Glutamatergic neuron (in vitro differentiated cells): ENCODE measurements around the gene ADARB2. TPM values are rescaled to one million over a fixed set of nuclear protein-coding genes. Genes with fewer than 3 reads are reported as not detected.

Experiments
- DNase-seq: peaks from one replicate; pipeline ENCODE4 v3.0.0; 2022
- H3K27ac Mint-ChIP-seq: one replicate; pipeline ENCODE4 v1.8.0; 2020; ENCODE audit warnings: mild to moderate bottlenecking, mixed read lengths, inconsistent platforms; ENCODE audit not compliant: unreplicated experiment
- H3K27me3 Mint-ChIP-seq: one replicate; pipeline ENCODE4 v1.8.0; 2020; ENCODE audit warnings: mild to moderate bottlenecking, moderate library complexity, mixed read lengths, inconsistent platforms; ENCODE audit not compliant: unreplicated experiment
- H3K36me3 Mint-ChIP-seq: one replicate; pipeline ENCODE4 v1.8.0; 2020; ENCODE audit warnings: mild to moderate bottlenecking, mixed read lengths, inconsistent platforms; ENCODE audit not compliant: unreplicated experiment
- H3K4me1 Mint-ChIP-seq: one replicate; pipeline ENCODE4 v1.8.0; 2020; ENCODE audit warnings: mild to moderate bottlenecking, low read depth, mixed read lengths, inconsistent platforms; ENCODE audit not compliant: unreplicated experiment
- H3K4me3 Mint-ChIP-seq: one replicate; pipeline ENCODE4 v1.8.0; 2020; ENCODE audit warnings: mild to moderate bottlenecking, mixed read lengths, inconsistent platforms; ENCODE audit not compliant: unreplicated experiment
- H3K9me3 Mint-ChIP-seq: one replicate; pipeline ENCODE4 v1.8.0; 2020; ENCODE audit warnings: mild to moderate bottlenecking, moderate library complexity, mixed read lengths, inconsistent platforms; ENCODE audit not compliant: unreplicated experiment
- total RNA-seq: library from RNA; stranded (reverse); fragmentation: NEBNext Ultra II Directional; extraction: Animal tissue kit (Norgen Biotek cat#: 25700); gene quantifications from one replicate; pipeline ENCODE4 v1.2.1, GENCODE V29; 2021; ENCODE audit not compliant: unreplicated experiment
- TF ChIP-seq, protein P1 (sequence below): fragments of 200-600 bp; sonication (generic); IDR thresholded peaks from one replicate; pipeline ENCODE4 v1.5.0; 2021; ENCODE audit not compliant: partially characterized antibody, unreplicated experiment

Gene ADARB2
- total RNA-seq, 1 donor from 2014 or later, result 20.6 TPM

DNA sequence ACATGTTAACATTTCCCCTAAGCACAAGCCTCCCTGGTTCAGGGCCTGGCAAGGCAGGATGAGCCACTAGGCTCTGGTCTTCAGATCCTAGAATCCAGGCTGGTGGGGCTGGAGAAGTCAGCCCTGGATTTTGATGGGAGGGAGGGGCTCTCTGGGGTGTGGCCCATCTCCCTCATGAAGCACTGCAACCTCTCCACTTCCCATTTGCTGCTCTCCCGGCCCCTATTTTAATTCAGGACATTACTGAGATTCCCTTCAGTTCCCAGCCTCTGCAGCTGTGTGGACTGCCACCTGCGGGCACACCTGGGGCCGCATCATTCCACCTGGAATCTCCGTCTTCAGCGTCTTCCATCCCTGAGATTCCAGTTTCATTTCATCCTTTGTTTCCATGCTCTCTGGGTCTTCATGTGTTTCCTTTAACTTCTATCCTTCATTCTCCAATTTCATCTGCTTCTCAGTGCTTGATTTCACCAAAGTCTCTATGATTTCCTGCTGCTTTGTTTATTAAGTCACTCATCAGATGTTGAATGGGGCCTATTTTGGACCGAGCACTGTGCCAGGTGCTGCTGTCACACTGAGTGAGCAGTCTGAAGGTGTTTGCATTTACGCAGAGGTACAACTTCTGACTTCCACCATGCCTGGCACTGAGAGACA lies 427.6 kb downstream of the ADARB2 start:
- no peak for DNase-seq
- Mint-ChIP-seq H3K4me1 (no peaks in the 10 kb centered on the region), H3K4me3 (no peak overlapping the region), H3K27me3 (peaks cover 2% of the 10 kb centered on the region), H3K36me3 (peaks cover 5% of the 10 kb centered on the region), H3K27ac (no peak overlapping the region), H3K9me3 (peaks cover 3% of the 10 kb centered on the region)
- TF ChIP-seq, protein P1, sequence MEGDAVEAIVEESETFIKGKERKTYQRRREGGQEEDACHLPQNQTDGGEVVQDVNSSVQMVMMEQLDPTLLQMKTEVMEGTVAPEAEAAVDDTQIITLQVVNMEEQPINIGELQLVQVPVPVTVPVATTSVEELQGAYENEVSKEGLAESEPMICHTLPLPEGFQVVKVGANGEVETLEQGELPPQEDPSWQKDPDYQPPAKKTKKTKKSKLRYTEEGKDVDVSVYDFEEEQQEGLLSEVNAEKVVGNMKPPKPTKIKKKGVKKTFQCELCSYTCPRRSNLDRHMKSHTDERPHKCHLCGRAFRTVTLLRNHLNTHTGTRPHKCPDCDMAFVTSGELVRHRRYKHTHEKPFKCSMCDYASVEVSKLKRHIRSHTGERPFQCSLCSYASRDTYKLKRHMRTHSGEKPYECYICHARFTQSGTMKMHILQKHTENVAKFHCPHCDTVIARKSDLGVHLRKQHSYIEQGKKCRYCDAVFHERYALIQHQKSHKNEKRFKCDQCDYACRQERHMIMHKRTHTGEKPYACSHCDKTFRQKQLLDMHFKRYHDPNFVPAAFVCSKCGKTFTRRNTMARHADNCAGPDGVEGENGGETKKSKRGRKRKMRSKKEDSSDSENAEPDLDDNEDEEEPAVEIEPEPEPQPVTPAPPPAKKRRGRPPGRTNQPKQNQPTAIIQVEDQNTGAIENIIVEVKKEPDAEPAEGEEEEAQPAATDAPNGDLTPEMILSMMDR, result no peak

DNA sequence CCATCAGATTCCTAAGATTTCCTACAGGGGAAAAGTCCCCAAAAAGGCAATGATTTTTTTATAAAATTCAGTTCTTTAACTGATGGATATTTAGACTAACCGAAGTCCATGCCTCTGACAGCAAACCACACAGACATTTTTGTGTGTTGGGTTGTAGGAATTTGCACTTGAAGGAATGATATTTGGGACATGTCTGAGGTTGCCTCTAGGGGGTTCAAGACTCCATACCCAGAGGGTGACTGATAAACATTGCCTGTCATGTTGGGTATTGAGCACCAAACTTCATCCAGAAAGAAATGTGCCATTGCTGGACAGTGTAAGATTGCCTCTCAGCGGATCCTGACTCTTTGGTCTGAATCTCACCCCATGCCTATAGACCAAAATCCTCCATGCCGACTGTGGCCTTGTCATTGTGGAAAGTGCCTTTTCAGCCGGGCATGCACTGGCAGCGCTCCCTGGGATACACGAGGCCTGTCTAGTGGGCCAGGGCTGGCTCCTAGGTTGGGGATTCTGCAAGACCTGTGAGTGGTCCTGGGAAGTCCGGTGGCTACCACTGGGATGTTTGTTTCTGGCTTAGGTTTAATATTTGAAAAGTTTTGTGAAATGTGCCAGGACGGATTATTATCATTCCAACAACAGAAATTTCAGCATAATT lies 428.2 kb downstream of the ADARB2 start:
- H3K9me3 Mint-ChIP-seq, result peaks cover 3% of the 10 kb centered on the region
- H3K4me3 Mint-ChIP-seq, result no peak overlapping the region
- TF ChIP-seq, protein P1, result no peak
- DNase-seq, result no peak
- no peaks in the 10 kb centered on the region for H3K4me1 Mint-ChIP-seq
- peaks cover 5% of the 10 kb centered on the region for H3K36me3 Mint-ChIP-seq
- peaks cover 2% of the 10 kb centered on the region for H3K27me3 Mint-ChIP-seq
- H3K27ac Mint-ChIP-seq, result no peak overlapping the region

DNA sequence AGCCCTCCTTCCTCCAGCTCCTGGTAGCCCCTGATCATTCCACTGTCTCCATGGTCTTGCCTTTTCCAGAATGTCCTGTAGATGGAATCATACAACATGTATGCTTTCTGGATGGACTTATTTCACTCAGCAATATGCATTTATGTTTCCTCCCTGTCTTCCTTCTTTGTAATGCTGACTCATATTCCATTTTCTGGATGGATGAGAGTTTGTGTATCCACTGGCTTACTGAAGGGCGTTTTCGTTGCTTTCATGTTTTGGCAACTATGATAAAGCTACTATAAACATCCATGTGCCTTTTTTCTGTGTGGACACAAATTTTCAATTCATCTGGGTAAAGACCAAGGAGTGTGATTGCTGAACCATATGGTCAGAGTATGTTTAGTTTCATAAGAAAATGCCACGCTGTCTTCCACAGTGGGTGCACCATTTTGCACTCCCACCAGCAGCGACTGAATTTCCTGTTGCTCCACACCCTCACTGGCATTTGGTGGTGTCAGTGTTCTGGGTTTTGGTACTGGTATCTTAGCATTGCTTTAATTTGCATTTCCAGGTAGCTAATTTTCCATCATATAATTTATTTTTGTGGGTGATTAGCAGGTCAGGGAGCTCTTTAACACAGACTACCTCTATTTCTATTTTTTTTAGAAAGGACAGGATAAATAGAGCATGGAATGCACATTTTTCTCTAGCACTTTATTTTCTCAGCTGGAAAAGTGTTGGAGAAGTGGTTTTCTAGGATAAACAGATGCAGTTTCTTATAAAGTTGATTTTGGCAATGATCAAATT lies 429.0 kb downstream of the ADARB2 start:
- TF ChIP-seq, protein P1, result no peak
- Mint-ChIP-seq H3K4me1 (no peaks in the 10 kb centered on the region), H3K4me3 (no peak overlapping the region), H3K27me3 (peaks cover 2% of the 10 kb centered on the region), H3K27ac (no peak overlapping the region), H3K9me3 (peaks cover 3% of the 10 kb centered on the region), H3K36me3 (peaks cover 5% of the 10 kb centered on the region)
- no peak for DNase-seq

DNA sequence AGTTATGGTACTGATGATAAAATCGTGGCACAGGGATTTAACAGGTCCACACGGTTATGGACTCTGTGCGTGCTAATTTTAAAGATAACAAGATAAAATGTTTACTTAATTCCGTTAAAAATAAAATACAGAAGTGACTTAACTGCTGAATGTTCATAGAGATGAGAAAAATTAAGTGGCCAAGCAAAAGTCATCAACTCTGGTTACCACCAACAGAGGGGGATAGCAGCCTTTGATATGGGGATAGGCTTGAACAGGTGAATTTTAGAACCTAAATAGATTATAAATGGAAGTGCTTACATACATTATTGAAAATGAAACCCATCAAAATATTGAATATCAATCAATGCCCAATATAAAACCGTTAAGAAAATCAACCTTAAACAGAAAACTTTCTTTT lies 436.2 kb downstream of the ADARB2 start:
- H3K9me3 Mint-ChIP-seq, result peaks cover 7% of the 10 kb centered on the region
- H3K4me3 Mint-ChIP-seq, result no peak overlapping the region
- H3K36me3 Mint-ChIP-seq, result peaks cover 5% of the 10 kb centered on the region
- peaks cover 6% of the 10 kb centered on the region for H3K27me3 Mint-ChIP-seq
- TF ChIP-seq, protein P1, result no peak
- H3K27ac Mint-ChIP-seq, result no peak overlapping the region
- DNase-seq, result no peak
- peaks cover 26% of the 10 kb centered on the region for H3K4me1 Mint-ChIP-seq

DNA sequence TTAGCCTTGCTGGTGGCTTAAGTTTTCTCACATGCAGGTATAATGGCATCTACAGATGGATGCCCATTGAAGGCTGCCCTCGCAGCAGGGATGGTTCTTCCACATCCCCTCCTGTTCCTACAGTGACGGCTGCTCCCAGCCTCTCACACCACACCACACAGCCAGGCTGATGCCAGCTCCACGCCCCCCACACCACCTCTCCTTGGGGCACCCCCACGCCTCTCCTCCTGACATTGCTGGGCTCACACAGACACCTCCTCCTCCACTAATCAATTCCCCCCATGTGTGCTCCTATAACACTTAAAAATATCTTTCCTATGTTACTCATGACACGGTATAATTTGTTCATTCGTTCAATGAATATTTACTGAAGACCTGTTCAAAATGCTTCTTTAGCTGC lies 437.1 kb downstream of the ADARB2 start:
- no peak overlapping the region for H3K27ac Mint-ChIP-seq
- no peak for DNase-seq
- H3K36me3 Mint-ChIP-seq, result peaks cover 5% of the 10 kb centered on the region
- TF ChIP-seq, protein P1, result no peak
- no peak overlapping the region for H3K4me3 Mint-ChIP-seq
- peaks cover 6% of the 10 kb centered on the region for H3K27me3 Mint-ChIP-seq
- peaks cover 14% of the 10 kb centered on the region for H3K9me3 Mint-ChIP-seq
- H3K4me1 Mint-ChIP-seq, result peaks cover 30% of the 10 kb centered on the region
